ENCODE data around the gene EEFSEC. TPM values are rescaled to one million over a fixed set of nuclear protein-coding genes. Genes with fewer than 3 reads are reported as not detected.
"Not testable (repeated sequence)": the region's sequence is repeated elsewhere in the genome, so short reads cannot be mapped to it uniquely, and the experiment has no call there.

Gene EEFSEC
- total RNA-seq, 4 donors from 2014 or later = 11.5 to 18.7 (median 14.9) TPM

DNA sequence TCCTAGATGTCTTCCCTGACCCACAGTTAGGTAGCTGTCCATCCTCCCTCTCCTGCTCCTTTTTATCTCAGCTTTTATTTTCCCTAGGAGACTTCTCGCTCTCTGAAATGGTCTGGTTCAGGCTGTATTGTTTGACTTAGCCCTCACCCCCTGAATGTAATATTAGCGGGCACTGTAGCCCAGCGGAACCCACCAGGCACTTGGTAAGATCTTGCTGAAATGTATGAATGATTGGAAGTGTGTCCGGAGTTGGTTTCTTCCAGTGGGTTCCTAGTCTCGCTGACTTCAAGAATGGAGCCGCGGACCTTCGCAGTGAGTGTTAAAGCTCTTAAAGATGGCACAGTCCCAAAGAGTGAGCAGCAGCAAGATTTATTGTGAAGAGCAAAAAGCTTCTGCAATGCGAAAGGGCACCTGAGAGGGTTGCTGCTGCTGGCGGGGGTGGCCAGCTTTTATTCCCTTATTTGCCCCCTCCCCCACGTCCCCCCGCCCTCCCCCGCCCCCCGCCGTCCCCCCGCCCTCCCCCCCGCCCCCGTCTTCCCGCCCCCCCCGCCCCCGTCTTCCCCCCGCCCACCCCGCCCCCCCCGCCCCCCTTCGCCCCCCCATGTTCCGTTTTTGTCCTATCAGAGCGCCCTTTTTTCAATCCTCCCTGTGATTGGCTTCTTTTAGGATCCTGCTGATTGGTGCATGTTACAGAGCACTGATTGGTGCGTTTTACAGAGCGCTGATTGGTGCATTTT is 694 bp upstream of the EEFSEC start:
- intact Hi-C loops (cut with DNase I) = no loop called here
- Histone ChIP-seq H3K27me3 (no peaks in the 10 kb centered on the region), H3K9me3 (no peaks in the 10 kb centered on the region), H3K36me3 (peaks cover 0 to 13% (median 0%) of the 10 kb centered on the region in 3 donors), H3K4me1 (peaks cover 5 to 13% (median 8%) of the 10 kb centered on the region in 3 donors), H3K27ac (peak overlapping the region; percentile 77 to 90 (median 83)), H3K4me3 (peak overlapping the region; percentile 57 to 87 (median 67))
- DNase-seq = no peak
- WGBS, 2 donors = 75 to 95% methylated on average over 6 to 8 of the region's 29 CpGs
- TF ChIP-seq POLR2A (IDR thresholded peaks at IDR 0.05) = no peak
- TF ChIP-seq, protein P1, sequence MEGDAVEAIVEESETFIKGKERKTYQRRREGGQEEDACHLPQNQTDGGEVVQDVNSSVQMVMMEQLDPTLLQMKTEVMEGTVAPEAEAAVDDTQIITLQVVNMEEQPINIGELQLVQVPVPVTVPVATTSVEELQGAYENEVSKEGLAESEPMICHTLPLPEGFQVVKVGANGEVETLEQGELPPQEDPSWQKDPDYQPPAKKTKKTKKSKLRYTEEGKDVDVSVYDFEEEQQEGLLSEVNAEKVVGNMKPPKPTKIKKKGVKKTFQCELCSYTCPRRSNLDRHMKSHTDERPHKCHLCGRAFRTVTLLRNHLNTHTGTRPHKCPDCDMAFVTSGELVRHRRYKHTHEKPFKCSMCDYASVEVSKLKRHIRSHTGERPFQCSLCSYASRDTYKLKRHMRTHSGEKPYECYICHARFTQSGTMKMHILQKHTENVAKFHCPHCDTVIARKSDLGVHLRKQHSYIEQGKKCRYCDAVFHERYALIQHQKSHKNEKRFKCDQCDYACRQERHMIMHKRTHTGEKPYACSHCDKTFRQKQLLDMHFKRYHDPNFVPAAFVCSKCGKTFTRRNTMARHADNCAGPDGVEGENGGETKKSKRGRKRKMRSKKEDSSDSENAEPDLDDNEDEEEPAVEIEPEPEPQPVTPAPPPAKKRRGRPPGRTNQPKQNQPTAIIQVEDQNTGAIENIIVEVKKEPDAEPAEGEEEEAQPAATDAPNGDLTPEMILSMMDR (IDR thresholded peaks at IDR 0.05) = no peak

DNA sequence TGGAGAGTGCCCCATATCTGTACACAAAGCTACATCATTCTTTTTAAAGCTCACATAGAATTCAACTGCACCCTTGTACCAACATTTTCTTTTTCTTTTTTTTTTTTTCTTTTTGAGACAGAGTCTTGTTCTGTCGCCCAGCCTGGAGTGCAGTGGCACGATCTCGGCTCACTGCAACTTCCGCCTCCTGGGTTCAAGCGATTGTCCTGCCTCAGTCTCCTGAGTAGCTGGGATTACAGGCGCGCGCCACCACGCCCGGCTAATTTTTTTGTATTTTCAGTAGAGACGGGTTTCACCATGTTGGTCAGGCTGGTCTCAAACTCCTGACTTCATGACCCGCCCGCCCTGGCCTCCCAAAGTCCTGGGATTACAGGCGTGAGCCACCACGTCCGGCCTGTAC is 1.1 kb downstream of the EEFSEC start:
- Histone ChIP-seq H3K4me1 (peaks cover 5 to 13% (median 8%) of the 10 kb centered on the region in 3 donors), H3K27ac (peak overlapping the region in 2 of 4 donors; percentile 77), H3K4me3 (peak overlapping the region; percentile 57 to 87 (median 67)), H3K36me3 (peaks cover 0 to 29% (median 0%) of the 10 kb centered on the region in 3 donors)
- DNase-seq; H3K27me3 ChIP-seq; H3K9me3 ChIP-seq; intact Hi-C loops (cut with DNase I): not testable (repeated sequence)
- WGBS, 2 donors = 76 to 77% methylated on average over 14 to 15 of the region's 16 CpGs

DNA sequence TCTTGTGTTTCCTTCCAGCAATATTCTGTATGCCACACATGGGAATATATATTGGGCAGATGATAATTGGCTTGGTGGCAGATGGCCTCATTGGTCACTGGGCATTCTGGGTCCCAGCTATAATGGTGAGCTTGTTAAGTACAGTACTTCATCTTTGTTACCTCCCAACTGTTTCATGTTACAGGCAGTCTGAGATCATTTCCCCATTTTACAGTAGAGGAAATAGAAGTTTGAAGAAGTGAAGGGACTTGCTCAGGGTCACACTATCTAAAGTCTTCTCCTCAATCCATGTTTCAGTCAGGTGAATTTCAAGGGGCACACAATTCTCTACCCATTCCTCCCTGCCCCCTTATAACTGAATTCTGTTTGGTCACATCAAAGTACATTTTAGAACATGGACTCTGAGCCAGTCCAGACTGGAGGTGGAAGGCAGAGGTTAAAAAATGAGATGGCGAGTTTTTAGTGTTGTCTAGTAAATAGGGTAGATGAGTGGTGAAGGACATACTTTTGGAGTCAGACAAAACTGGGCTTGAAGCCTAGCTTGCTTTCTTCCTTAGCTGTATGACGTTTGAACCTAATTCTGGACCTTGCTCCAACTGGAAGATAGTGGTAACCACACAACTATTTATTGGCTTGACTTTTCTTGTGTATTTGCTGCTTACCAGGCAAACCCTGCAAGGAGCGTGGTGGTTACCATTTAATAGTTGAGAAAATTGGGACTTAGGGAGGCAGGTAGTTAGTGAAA is 2.5 kb downstream of the EEFSEC start:
- Histone ChIP-seq H3K36me3 (peaks cover 0 to 29% (median 0%) of the 10 kb centered on the region in 3 donors), H3K9me3 (no peaks in the 10 kb centered on the region), H3K4me3 (no peak overlapping the region), H3K27me3 (no peaks in the 10 kb centered on the region), H3K27ac (no peak overlapping the region), H3K4me1 (peaks cover 5 to 13% (median 8%) of the 10 kb centered on the region in 3 donors)
- TF ChIP-seq POLR2A (IDR thresholded peaks at IDR 0.05) = no peak
- TF ChIP-seq, protein P1 (IDR thresholded peaks at IDR 0.05) = no peak
- 82 to 90% methylated on average over 3 of the region's 3 CpGs for WGBS, 2 donors
- no peak for DNase-seq
- intact Hi-C loops (cut with DNase I) = no loop called here

DNA sequence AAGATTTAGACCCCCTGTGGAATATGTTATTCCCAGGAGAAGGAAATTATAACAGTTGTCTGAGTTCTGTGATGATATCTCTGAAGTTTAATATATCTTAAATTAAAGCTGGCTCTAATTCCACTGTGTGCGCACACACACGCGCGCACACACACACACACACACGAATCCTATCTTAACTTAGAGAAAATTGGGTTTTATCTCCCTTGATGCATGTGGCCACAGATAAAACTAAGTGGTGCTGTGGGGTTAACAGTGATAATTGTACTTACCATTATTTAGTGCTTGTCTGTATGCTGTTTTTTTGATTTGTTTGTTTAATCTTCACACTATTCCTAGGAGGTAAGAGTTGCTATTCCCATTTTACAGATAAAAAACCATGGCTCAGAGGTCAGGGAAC is 7.4 kb downstream of the EEFSEC start:
- TF ChIP-seq POLR2A (IDR thresholded peaks at IDR 0.05) = no peak
- TF ChIP-seq, protein P1 (IDR thresholded peaks at IDR 0.05) = no peak
- no peaks in the 10 kb centered on the region for H3K27me3 ChIP-seq
- no peak for DNase-seq
- H3K36me3 ChIP-seq = peaks cover 0 to 43% (median 0%) of the 10 kb centered on the region in 3 donors
- H3K4me1 ChIP-seq = no peaks in the 10 kb centered on the region
- H3K9me3 ChIP-seq = no peaks in the 10 kb centered on the region
- intact Hi-C loops (cut with DNase I) = no loop called here
- no peak overlapping the region for H3K27ac ChIP-seq
- 92 to 96% methylated on average over 5 of the region's 5 CpGs for WGBS, 2 donors
- no peak overlapping the region for H3K4me3 ChIP-seq

DNA sequence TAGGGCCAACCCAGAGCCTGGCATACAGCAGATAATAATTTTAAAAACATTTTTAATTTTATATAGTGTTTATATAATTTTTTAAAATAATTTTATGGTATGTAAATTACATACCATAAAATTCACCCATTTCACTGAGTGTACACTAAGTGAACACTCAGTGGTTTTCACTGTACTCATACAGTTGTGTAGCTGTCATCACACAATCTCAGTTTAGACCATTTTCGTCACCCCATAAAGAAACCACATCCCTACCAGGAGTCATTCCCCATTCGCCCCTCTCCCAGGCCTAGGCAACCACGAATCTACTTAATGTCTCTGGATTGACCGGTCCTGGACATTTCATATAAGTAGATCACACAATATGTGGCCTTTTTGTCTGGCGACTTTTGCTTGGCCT is 10.2 kb downstream of the EEFSEC start:
- TF ChIP-seq, protein P1 (IDR thresholded peaks at IDR 0.05) = no peak
- TF ChIP-seq POLR2A (IDR thresholded peaks at IDR 0.05) = no peak
- no peaks in the 10 kb centered on the region for H3K9me3 ChIP-seq
- WGBS, 2 donors = 63 to 95% methylated on average over 5 of the region's 5 CpGs
- H3K36me3 ChIP-seq = peaks cover 0 to 21% (median 0%) of the 10 kb centered on the region in 3 donors
- intact Hi-C loops (cut with DNase I) = no loop called here
- no peak overlapping the region for H3K4me3 ChIP-seq
- no peaks in the 10 kb centered on the region for H3K27me3 ChIP-seq
- no peak for DNase-seq
- H3K4me1 ChIP-seq = no peaks in the 10 kb centered on the region
- no peak overlapping the region for H3K27ac ChIP-seq

Data from esophagus squamous epithelium (tissue), 5 donors.